GM12874 (cell line): ENCODE results near the gene PTTG1.

Source experiments
- TF ChIP-seq, protein P1 (sequence below): IDR thresholded peaks from 2 replicates; pipeline ENCODE4 v1.5.1; 2011; ENCODE audit warnings: low read depth, mild to moderate bottlenecking, control low read depth, low read length, moderate library complexity; ENCODE audit not compliant: insufficient read depth

PTTG1 gene

DNA sequence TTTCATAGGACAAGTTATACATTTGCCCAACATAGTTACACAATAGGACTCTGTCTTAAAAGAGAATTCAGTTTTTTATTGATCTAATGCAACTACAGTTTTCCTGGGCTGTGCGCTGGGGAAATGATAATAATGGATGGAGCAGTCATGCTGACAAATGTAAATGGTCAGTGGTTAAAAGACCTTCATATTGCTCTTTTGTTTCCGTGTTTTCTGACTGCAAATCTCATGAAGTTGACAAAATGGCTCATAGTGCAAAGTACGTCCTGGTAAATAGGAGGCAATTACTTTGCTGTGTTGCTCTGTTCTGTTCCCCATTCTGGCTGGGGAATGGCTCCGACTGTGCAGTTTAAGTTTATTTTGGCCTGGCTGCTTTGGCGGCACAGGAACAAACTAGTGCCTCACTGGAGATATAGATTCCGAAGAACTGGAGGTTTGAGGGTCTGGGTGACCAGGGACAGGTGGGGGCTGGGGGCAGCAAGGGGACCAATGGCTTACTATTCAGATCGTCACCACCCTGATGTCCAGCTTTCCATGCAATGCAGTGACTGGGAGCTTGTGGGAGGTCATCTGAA is 54.3 kb downstream of the PTTG1 start:
- TF ChIP-seq, protein P1, sequence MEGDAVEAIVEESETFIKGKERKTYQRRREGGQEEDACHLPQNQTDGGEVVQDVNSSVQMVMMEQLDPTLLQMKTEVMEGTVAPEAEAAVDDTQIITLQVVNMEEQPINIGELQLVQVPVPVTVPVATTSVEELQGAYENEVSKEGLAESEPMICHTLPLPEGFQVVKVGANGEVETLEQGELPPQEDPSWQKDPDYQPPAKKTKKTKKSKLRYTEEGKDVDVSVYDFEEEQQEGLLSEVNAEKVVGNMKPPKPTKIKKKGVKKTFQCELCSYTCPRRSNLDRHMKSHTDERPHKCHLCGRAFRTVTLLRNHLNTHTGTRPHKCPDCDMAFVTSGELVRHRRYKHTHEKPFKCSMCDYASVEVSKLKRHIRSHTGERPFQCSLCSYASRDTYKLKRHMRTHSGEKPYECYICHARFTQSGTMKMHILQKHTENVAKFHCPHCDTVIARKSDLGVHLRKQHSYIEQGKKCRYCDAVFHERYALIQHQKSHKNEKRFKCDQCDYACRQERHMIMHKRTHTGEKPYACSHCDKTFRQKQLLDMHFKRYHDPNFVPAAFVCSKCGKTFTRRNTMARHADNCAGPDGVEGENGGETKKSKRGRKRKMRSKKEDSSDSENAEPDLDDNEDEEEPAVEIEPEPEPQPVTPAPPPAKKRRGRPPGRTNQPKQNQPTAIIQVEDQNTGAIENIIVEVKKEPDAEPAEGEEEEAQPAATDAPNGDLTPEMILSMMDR, result no peak

DNA sequence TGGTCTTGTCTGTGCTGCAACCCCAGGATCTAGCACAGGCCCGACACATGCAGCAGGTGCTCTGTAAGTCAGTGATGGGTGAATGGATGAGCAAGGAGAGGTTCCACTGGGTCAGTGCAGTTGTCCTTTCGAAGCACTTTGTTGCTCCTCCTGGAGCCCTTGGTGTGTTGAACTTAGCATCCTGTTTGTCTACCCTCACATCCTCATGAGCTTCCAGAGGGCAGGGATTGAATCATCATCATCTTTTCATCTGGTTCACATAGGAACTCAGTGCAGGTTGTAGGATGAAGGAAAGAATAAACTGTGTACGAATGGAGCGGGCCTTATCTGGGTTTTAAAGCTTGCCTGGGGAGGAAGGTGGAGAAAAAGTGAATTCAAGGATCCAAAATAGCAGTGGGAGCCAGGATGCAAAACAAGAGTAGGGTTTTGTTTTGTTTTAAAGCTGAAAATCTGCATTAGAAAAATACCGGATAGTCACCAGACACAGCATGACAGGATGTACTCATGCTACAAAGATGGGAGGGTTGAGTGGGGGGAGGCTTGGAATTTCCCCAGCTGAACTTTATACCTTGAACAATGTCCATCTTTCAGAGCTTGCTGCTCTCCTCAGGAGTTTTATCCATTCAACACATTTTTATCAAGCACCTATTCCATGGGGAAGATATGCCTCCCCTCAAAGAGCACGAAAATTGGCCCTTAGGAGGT is 55.8 kb downstream of the PTTG1 start:
- TF ChIP-seq, protein P1, result no peak

DNA sequence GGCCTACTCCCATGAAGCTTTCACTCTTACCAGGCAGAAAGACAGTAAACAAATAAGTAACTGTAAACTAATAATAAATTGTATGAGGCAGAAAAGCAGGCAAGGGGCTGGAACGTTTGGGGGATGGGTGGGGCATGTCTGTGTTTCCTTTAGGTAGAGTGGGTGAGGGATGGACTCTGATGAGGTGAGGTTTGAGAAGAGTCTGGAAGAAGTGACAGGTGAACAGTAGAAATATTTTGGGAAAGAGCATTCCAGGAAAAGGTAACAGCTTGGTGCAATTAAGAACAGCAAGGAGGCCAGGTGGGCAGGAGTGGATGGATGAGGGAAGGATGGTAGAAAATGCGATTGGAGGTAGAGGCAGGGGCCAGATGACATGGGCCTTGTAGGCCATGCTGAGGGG is 56.5 kb downstream of the PTTG1 start:
- TF ChIP-seq, protein P1, result no peak
